Astrocyte (in vitro differentiated cells and primary cell): ENCODE measurements around the gene KIAA0319L. TPM values are rescaled to one million over a fixed set of nuclear protein-coding genes. Genes with fewer than 3 reads are reported as not detected.

ENCODE experiments used
- DNase-seq: peaks from one replicate; pipeline ENCODE4 v3.0.0-alpha.2; 2010; ENCODE audit warnings: low read depth
- FAIRE-seq: peaks from 2 replicates; lab custom pipeline; 2011; peaks lifted over from hg19 to GRCh38; lab: Jason Lieb, UNC
- H2AFZ ChIP-seq: 2 replicates; pipeline ENCODE4 v1.6.0; 2012; ENCODE audit warnings: low read depth, low read length, inconsistent platforms
- H3K27ac ChIP-seq: 2 replicates; pipeline ENCODE4 v1.5.1; 2011; ENCODE audit warnings: low read depth, low read length, inconsistent platforms
- H3K27me3 ChIP-seq: 2 replicates; pipeline ENCODE4 v1.6.0; 2011; ENCODE audit warnings: low read length, inconsistent platforms; ENCODE audit not compliant: insufficient read depth
- H3K36me3 ChIP-seq: 2 replicates; pipeline ENCODE4 v1.5.1; 2011; ENCODE audit warnings: low read length, inconsistent platforms; ENCODE audit not compliant: insufficient read depth
- H3K4me1 ChIP-seq: 2 replicates; pipeline ENCODE4 v1.5.1; 2011; ENCODE audit warnings: low read length, inconsistent platforms; ENCODE audit not compliant: insufficient read depth
- H3K4me2 ChIP-seq: 2 replicates; pipeline ENCODE4 v1.6.0; 2012; ENCODE audit warnings: low read length, inconsistent platforms
- H3K4me3 ChIP-seq: 2 replicates; pipeline ENCODE4 v1.5.1; 2011; ENCODE audit warnings: low read depth, mild to moderate bottlenecking, low read length, inconsistent platforms; ENCODE audit not compliant: insufficient read depth
- H3K79me2 ChIP-seq: 2 replicates; pipeline ENCODE4 v1.6.0; 2012; ENCODE audit warnings: mild to moderate bottlenecking, low read length, inconsistent platforms; ENCODE audit not compliant: insufficient read depth
- H3K9ac ChIP-seq: 2 replicates; pipeline ENCODE4 v1.6.0; 2012; ENCODE audit warnings: mild to moderate bottlenecking, low read length, inconsistent platforms
- H3K9me3 ChIP-seq: 2 replicates; pipeline ENCODE4 v1.5.1; 2012; ENCODE audit warnings: low read depth, mild to moderate bottlenecking, low read length, inconsistent platforms; ENCODE audit not compliant: insufficient read depth
- H4K20me1 ChIP-seq: 2 replicates; pipeline ENCODE4 v1.6.0; 2012; ENCODE audit warnings: low read length, inconsistent platforms; ENCODE audit not compliant: insufficient read depth
- H3K27ac Mint-ChIP-seq: one replicate; pipeline ENCODE4 v1.8.0; 2021; ENCODE audit warnings: mild to moderate bottlenecking, mixed read lengths; ENCODE audit not compliant: unreplicated experiment
- H3K27me3 Mint-ChIP-seq: one replicate; pipeline ENCODE4 v1.8.0; 2021; ENCODE audit warnings: low read depth, mixed read lengths; ENCODE audit not compliant: unreplicated experiment
- H3K36me3 Mint-ChIP-seq: one replicate; pipeline ENCODE4 v1.8.0; 2021; ENCODE audit warnings: low read depth, mixed read lengths; ENCODE audit not compliant: unreplicated experiment
- H3K4me1 Mint-ChIP-seq: one replicate; pipeline ENCODE4 v1.8.0; 2021; ENCODE audit warnings: low read depth, mixed read lengths; ENCODE audit not compliant: unreplicated experiment
- H3K4me3 Mint-ChIP-seq: one replicate; pipeline ENCODE4 v1.8.0; 2021; ENCODE audit warnings: mild to moderate bottlenecking, moderate library complexity, mixed read lengths; ENCODE audit not compliant: unreplicated experiment
- H3K9me3 Mint-ChIP-seq: one replicate; pipeline ENCODE4 v1.8.0; 2021; ENCODE audit warnings: mild to moderate bottlenecking, mixed read lengths; ENCODE audit not compliant: unreplicated experiment
- EZH2 ChIP-seq: IDR thresholded peaks from 2 replicates; pipeline ENCODE4 v1.6.1; 2012; ENCODE audit warnings: mild to moderate bottlenecking, low read length, inconsistent platforms; ENCODE audit not compliant: insufficient read depth
- total RNA-seq: library from RNA; stranded (reverse); gene quantifications from 2 replicates; pipeline ENCODE4 v1.2.1, GENCODE V29; 2021
- TF ChIP-seq, protein P1 (sequence below): IDR thresholded peaks from 2 replicates; pipeline ENCODE4 v1.5.1; 2011; ENCODE audit warnings: low read depth, mild to moderate bottlenecking, inconsistent platforms, low read length, moderate library complexity; ENCODE audit not compliant: insufficient read depth

Gene KIAA0319L
- total RNA-seq, 1 donor from 2014 or later, result 42.5 TPM

- Histone ChIP-seq H3K4me3 (no peak overlapping the region), H3K9ac (no peak overlapping the region), H3K9me3 (no peaks in the 10 kb centered on the region), H3K36me3 (peaks cover 3% of the 10 kb centered on the region), H4K20me1 (peaks cover 20% of the 10 kb centered on the region), H3K4me2 (no peak overlapping the region), H2AFZ (no peak overlapping the region), H3K79me2 (peaks cover 17% of the 10 kb centered on the region), H3K4me1 (no peaks in the 10 kb centered on the region), H3K27me3 (no peaks in the 10 kb centered on the region), H3K27ac (no peak overlapping the region)
- Mint-ChIP-seq H3K4me1 (peaks cover 5% of the 10 kb centered on the region), H3K9me3 (peaks cover 28% of the 10 kb centered on the region), H3K27me3 (no peaks in the 10 kb centered on the region), H3K4me3 (no peak overlapping the region), H3K27ac (no peak overlapping the region), H3K36me3 (peaks cover 34% of the 10 kb centered on the region)
- TF ChIP-seq, protein P1, sequence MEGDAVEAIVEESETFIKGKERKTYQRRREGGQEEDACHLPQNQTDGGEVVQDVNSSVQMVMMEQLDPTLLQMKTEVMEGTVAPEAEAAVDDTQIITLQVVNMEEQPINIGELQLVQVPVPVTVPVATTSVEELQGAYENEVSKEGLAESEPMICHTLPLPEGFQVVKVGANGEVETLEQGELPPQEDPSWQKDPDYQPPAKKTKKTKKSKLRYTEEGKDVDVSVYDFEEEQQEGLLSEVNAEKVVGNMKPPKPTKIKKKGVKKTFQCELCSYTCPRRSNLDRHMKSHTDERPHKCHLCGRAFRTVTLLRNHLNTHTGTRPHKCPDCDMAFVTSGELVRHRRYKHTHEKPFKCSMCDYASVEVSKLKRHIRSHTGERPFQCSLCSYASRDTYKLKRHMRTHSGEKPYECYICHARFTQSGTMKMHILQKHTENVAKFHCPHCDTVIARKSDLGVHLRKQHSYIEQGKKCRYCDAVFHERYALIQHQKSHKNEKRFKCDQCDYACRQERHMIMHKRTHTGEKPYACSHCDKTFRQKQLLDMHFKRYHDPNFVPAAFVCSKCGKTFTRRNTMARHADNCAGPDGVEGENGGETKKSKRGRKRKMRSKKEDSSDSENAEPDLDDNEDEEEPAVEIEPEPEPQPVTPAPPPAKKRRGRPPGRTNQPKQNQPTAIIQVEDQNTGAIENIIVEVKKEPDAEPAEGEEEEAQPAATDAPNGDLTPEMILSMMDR, result no peak
- no peak for TF ChIP-seq EZH2
- no peak for DNase-seq
- FAIRE-seq, result no peak
Observed at GRCh38 chr1:35531368-35531767, 25.8 kb downstream of the KIAA0319L start.

DNA sequence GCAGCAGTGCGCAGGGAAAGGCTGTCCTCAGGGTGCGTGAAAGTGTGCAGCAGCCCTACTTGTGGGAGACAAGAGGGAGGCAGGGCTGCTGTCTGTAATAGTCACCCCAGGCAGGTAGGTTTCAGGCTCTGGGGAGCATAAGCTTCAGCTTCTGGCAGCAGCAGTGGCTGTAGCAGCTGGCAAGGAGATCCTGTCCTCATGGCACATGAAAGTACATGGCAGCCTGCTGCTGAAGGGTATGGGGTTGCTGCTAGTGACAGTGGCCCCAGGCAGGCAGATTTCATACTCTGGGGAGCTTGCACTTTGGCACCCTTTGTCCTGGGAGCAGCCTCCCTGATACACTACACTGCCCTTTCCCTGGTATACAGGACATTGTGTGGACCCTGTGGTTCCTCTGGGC lies 26.3 kb downstream of the KIAA0319L start:
- FAIRE-seq, result no peak
- no peak for DNase-seq
- H3K36me3 Mint-ChIP-seq, result peaks cover 34% of the 10 kb centered on the region

GRCh38 chr1:35530168-35530567 lies 27.0 kb downstream of the KIAA0319L start:
- H3K27ac ChIP-seq, result no peak overlapping the region
- Mint-ChIP-seq H3K27me3 (no peaks in the 10 kb centered on the region), H3K36me3 (peaks cover 37% of the 10 kb centered on the region), H3K4me3 (no peak overlapping the region), H3K4me1 (peaks cover under 1% of the 10 kb centered on the region), H3K9me3 (peaks cover 33% of the 10 kb centered on the region), H3K27ac (no peak overlapping the region)
- no peaks in the 10 kb centered on the region for H3K27me3 ChIP-seq
- no peak overlapping the region for H3K4me3 ChIP-seq
- H3K9me3 ChIP-seq, result no peaks in the 10 kb centered on the region
- H3K9ac ChIP-seq, result no peak overlapping the region
- FAIRE-seq (no peak), DNase-seq (no peak)
- peaks cover 13% of the 10 kb centered on the region for H4K20me1 ChIP-seq
- H3K79me2 ChIP-seq, result peaks cover 9% of the 10 kb centered on the region
- no peak overlapping the region for H3K4me2 ChIP-seq
- no peaks in the 10 kb centered on the region for H3K4me1 ChIP-seq
- TF ChIP-seq, protein P1, result no peak
- no peak for TF ChIP-seq EZH2
- H2AFZ ChIP-seq, result no peak overlapping the region
- H3K36me3 ChIP-seq, result peaks cover 3% of the 10 kb centered on the region

More for the DNA sequence above, 26.3 kb downstream of the KIAA0319L start:
- Mint-ChIP-seq H3K4me3 (no peak overlapping the region), H3K27me3 (no peaks in the 10 kb centered on the region), H3K4me1 (peaks cover 3% of the 10 kb centered on the region), H3K9me3 (peaks cover 28% of the 10 kb centered on the region), H3K27ac (no peak overlapping the region)
- Histone ChIP-seq H3K27ac (no peak overlapping the region), H3K4me1 (no peaks in the 10 kb centered on the region), H3K79me2 (peaks cover 13% of the 10 kb centered on the region), H4K20me1 (peaks cover 16% of the 10 kb centered on the region), H3K27me3 (no peaks in the 10 kb centered on the region), H3K4me2 (no peak overlapping the region), H3K4me3 (no peak overlapping the region), H3K9ac (no peak overlapping the region), H3K36me3 (peaks cover 3% of the 10 kb centered on the region), H2AFZ (no peak overlapping the region), H3K9me3 (no peaks in the 10 kb centered on the region)
- TF ChIP-seq, protein P1, result no peak
- TF ChIP-seq EZH2, result no peak
